Spleen (tissue), 11 donors: ENCODE results near the gene RAD54L2. TPM values are rescaled to one million over a fixed set of nuclear protein-coding genes. Genes with fewer than 3 reads are reported as not detected.
"Not testable (repeated sequence)": the region's sequence is repeated elsewhere in the genome, so short reads cannot be mapped to it uniquely, and the experiment has no call there.

Source experiments
- DNase-seq: peaks from one replicate; pipeline ENCODE4 v3.0.0-alpha.2; 2020
- H3K27ac ChIP-seq, 8 donors: fragments of 200-600 bp; sonication (generic) in 7 of 8; 1 replicate in 4 of 8; 2 replicates in 4 of 8; pipeline versions ENCODE4 v1.5.0 to v1.8.0; 2016 to 2021; ENCODE audit warnings: inconsistent platforms in 4 of 8, mild to moderate bottlenecking in 4 of 8, moderate library complexity in 1 of 8
- H3K27me3 ChIP-seq, 7 donors: fragments of 200-600 bp; sonication (generic) in 6 of 7; replicated peaks in 1 of 7; 1 replicate in 4 of 7; 2 replicates in 3 of 7; pipeline versions ENCODE4 v1.5.0 to v1.8.0; 2016 to 2021; ENCODE audit warnings: inconsistent platforms in 3 of 7, mild to moderate bottlenecking in 1 of 7
- H3K36me3 ChIP-seq, 6 donors: fragments of 200-600 bp; sonication (generic) in 5 of 6; 1 replicate in 4 of 6; 2 replicates in 2 of 6; pipeline versions ENCODE4 v1.5.0 to v1.8.0; 2016 to 2021; ENCODE audit warnings: inconsistent platforms in 2 of 6
- H3K4me1 ChIP-seq, 6 donors: fragments of 200-600 bp; sonication (generic) in 5 of 6; 1 replicate in 3 of 6; 2 replicates in 3 of 6; pipeline versions ENCODE4 v1.5.0 to v1.8.0; 2016 to 2021; ENCODE audit warnings: inconsistent platforms in 3 of 6
- H3K4me3 ChIP-seq, 8 donors: fragments of 200-600 bp; sonication (generic) in 7 of 8; 1 replicate in 4 of 8; 2 replicates in 4 of 8; pipeline versions ENCODE4 v1.5.0 to v1.8.0; 2016 to 2021; ENCODE audit warnings: inconsistent platforms in 4 of 8, mild to moderate bottlenecking in 4 of 8, moderate library complexity in 2 of 8
- H3K9me3 ChIP-seq, 8 donors: fragments of 200-600 bp; sonication (generic) in 7 of 8; 1 replicate in 4 of 8; 2 replicates in 4 of 8; pipeline versions ENCODE4 v1.5.0 to v1.8.0; 2016 to 2021; ENCODE audit warnings: inconsistent platforms in 4 of 8
- POLR2A ChIP-seq, 3 donors: fragments of 450-650 bp; IDR thresholded peaks; one replicate each; pipeline ENCODE4 v1.5.1; 2017; ENCODE audit warnings: antibody characterized with exemption in 3 of 3, mild to moderate bottlenecking in 1 of 3
- POLR2AphosphoS5 ChIP-seq, 3 donors: sonication (generic); formaldehyde crosslinking; IDR thresholded peaks; one replicate each; pipeline ENCODE4 v1.5.1; 2017; ENCODE audit warnings: antibody characterized with exemption in 3 of 3
- WGBS, 5 donors: extraction: QIAGEN DNeasy Blood & Tissue Kit in 3 of 5; methylation state at CpG; one replicate each; pipeline versions ENCODE4 v1.1.5 to v1.1.7; 2013 to 2018; 5-methylcytosine and 5-hydroxymethylcytosine counted together
- intact Hi-C: fragments of 100-400 bp; cut with DNase I; formaldehyde crosslinking; loops from one replicate; pipeline ENCODE4 v1.15.0; 2023; ENCODE audit warnings: low total_unique reads
- polyA plus RNA-seq, 3 donors: library from polyadenylated mRNA; stranded (reverse); fragments of 200-250 nt; gene quantifications; one replicate each; pipeline ENCODE4 v1.2.1, GENCODE V29; 2013
- total RNA-seq, 7 donors: library from RNA; depleted of rRNA in 3 of 7; stranded (reverse); fragments of >200 nt in 3 of 7; fragmentation: NEBNext Ultra II Directional in 4 of 7; extraction: Animal tissue kit (Norgen Biotek cat#: 25700) in 4 of 7; gene quantifications; one replicate each; pipeline versions ENCODE4 v1.1.0 to v1.2.1, GENCODE V29; 2016 to 2021
- TF ChIP-seq, protein P1 (sequence below), 11 experiments: fragments of 200-600 bp in 7 of 11; fragments of 450-650 bp in 4 of 11; sonication (generic) in 4 of 11; IDR thresholded peaks in 8 of 11; conservative IDR thresholded peaks in 3 of 11; 1 replicate in 7 of 11; 2 replicates in 4 of 11; pipeline versions ENCODE4 v1.4.0 to v1.8.0; 2016 to 2021; ENCODE audit warnings: antibody characterized with exemption in 11 of 11, inconsistent platforms in 4 of 11, mild to moderate bottlenecking in 1 of 11
- donor health status: healthy with polysubstance abuse.
- donor health status: DM: no; HTN: no; CAD: no; lungs with moderate emphysema.
- donor health status: DM: no; HTN: no; CAD: no.
- donor health status: Bipolar disorder and iron deficiency.
- donor health status: healthy.
- donor health status: DM: no; HTN: no; CAD: no.
- donor health status: DM: yes; HTN: yes; CAD: no.

RAD54L2 gene
- total and polyA plus RNA-seq, 10 donors, result 1.4 to 36.7 (median 30.6) TPM

DNA sequence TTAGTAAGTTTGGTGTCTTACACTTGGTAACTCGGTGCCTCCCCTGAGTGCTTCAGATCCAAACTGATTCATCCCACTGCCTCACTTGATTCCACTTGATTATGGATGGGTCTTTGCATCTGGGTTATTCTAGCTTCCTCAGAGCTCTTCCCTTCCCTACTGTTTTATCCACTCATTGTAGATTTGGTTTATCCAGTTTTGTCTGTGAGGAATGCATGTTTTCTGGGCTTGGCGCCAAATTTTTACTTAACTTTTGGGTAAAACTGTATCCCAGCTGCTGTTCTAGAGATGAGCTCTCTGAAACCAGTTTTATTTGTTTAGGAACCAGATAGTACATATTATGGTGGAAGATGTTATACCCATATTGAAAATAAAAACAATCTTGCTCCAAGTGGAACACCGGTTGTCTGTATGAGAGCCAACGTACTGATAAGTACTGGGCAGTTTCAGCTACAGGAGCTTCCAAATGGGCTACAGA is 20.9 kb downstream of the RAD54L2 start:
- H3K27ac ChIP-seq, result no peak overlapping the region
- peaks cover 0 to 76% (median 7%) of the 10 kb centered on the region in 6 donors for H3K36me3 ChIP-seq
- no peak for DNase-seq
- 63 to 72% (median 66%) methylated on average over 4 of the region's 4 CpGs for WGBS, 5 donors
- intact Hi-C loops, result no loop called here
- TF ChIP-seq POLR2AphosphoS5 (IDR thresholded peaks at IDR 0.05) (no peak), POLR2A (IDR thresholded peaks at IDR 0.05) (no peak)
- TF ChIP-seq, protein P1, sequence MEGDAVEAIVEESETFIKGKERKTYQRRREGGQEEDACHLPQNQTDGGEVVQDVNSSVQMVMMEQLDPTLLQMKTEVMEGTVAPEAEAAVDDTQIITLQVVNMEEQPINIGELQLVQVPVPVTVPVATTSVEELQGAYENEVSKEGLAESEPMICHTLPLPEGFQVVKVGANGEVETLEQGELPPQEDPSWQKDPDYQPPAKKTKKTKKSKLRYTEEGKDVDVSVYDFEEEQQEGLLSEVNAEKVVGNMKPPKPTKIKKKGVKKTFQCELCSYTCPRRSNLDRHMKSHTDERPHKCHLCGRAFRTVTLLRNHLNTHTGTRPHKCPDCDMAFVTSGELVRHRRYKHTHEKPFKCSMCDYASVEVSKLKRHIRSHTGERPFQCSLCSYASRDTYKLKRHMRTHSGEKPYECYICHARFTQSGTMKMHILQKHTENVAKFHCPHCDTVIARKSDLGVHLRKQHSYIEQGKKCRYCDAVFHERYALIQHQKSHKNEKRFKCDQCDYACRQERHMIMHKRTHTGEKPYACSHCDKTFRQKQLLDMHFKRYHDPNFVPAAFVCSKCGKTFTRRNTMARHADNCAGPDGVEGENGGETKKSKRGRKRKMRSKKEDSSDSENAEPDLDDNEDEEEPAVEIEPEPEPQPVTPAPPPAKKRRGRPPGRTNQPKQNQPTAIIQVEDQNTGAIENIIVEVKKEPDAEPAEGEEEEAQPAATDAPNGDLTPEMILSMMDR (IDR thresholded peaks at IDR 0.05 in 8 of 11, conservative IDR thresholded peaks at IDR 0.05 in 3 of 11), result no peak
- no peaks in the 10 kb centered on the region for H3K9me3 ChIP-seq
- no peak overlapping the region for H3K4me3 ChIP-seq
- no peaks in the 10 kb centered on the region for H3K27me3 ChIP-seq
- H3K4me1 ChIP-seq, result peaks cover 0 to 24% (median 6%) of the 10 kb centered on the region in 6 donors

- intact Hi-C loops, result no loop called here
- DNase-seq, result no peak
- no peak overlapping the region for H3K27ac ChIP-seq
Measured at GRCh38 chr3:51559961-51560360, 21.4 kb downstream of the RAD54L2 start.

GRCh38 chr3:51562403-51562802 is 23.9 kb downstream of the RAD54L2 start:
- DNase-seq, result not testable (repeated sequence)

More at GRCh38 chr3:51559961-51560360, 21.4 kb downstream of the RAD54L2 start:
- Histone ChIP-seq H3K4me3 (no peak overlapping the region), H3K36me3 (peaks cover 0 to 71% (median 7%) of the 10 kb centered on the region in 6 donors), H3K4me1 (peaks cover 0 to 27% (median 6%) of the 10 kb centered on the region in 6 donors), H3K27me3 (no peaks in the 10 kb centered on the region), H3K9me3 (no peaks in the 10 kb centered on the region)
- TF ChIP-seq POLR2AphosphoS5 (IDR thresholded peaks at IDR 0.05), result no peak
- TF ChIP-seq, protein P1 (IDR thresholded peaks at IDR 0.05 in 8 of 11, conservative IDR thresholded peaks at IDR 0.05 in 3 of 11), result no peak
- TF ChIP-seq POLR2A (IDR thresholded peaks at IDR 0.05), result no peak

DNA sequence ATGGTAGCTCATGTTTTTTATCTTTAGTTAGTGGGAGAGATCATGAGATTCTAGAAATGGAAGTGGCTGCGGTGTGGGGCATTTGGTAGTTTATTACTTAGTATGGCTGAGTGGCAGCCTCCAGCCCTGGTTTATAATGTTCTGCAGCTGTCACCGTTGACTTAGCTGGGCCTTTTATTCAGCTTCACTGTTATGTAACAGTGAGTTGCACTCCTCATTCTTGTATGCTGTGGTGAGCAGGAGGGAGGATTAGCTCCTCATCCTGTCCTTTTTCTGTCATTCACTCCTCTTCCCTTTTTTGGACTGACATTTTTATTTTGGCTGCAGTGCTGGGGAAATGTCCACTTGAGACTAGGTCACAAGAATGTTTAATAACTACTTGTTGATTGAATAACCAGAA is 29.5 kb downstream of the RAD54L2 start:
- TF ChIP-seq POLR2A (IDR thresholded peaks at IDR 0.05), result no peak
- TF ChIP-seq POLR2AphosphoS5 (IDR thresholded peaks at IDR 0.05), result no peak
- TF ChIP-seq, protein P1 (IDR thresholded peaks at IDR 0.05 in 8 of 11, conservative IDR thresholded peaks at IDR 0.05 in 3 of 11), result no peak
- Histone ChIP-seq H3K9me3 (no peaks in the 10 kb centered on the region), H3K4me3 (no peak overlapping the region), H3K27me3 (no peaks in the 10 kb centered on the region), H3K27ac (peak overlapping the region in 6 of 8 donors; percentile 21 to 56 (median 46)), H3K4me1 (peaks cover 6 to 50% (median 24%) of the 10 kb centered on the region in 6 donors), H3K36me3 (peaks cover 0 to 34% (median 2%) of the 10 kb centered on the region in 6 donors)
- DNase-seq, result no peak
- intact Hi-C loops, result no loop called here
- WGBS, 5 donors, result 23 to 30% (median 25%) methylated on average over 2 of the region's 2 CpGs

More at GRCh38 chr3:51562403-51562802, 23.9 kb downstream of the RAD54L2 start:
- H3K4me3 ChIP-seq, H3K27me3 ChIP-seq, intact Hi-C loops, H3K9me3 ChIP-seq, H3K27ac ChIP-seq: not testable (repeated sequence)
- 96 to 100% (median 98%) methylated on average over 4 of the region's 4 CpGs for WGBS, 5 donors
- peaks cover 0 to 35% (median 10%) of the 10 kb centered on the region in 6 donors for H3K4me1 ChIP-seq
- peaks cover 0 to 47% (median 4%) of the 10 kb centered on the region in 6 donors for H3K36me3 ChIP-seq
